Measurements from ENCODE around the gene TMEM183A.

TMEM183A gene

GRCh38 chr1:203048086-203048485 is 40.9 kb downstream of the TMEM183A start:
- Histone ChIP-seq H3K9me2 (ENCODE audit: low read depth, low read length) (no peaks in the 10 kb centered on the region), H4K20me1 (ENCODE audit: insufficient read depth, low read length) (no peaks in the 10 kb centered on the region), H3F3A (ENCODE audit: insufficient read depth, low read length) (no peaks in the 10 kb centered on the region), H3K36me3 (ENCODE audit: insufficient read depth, low read length) (no peaks in the 10 kb centered on the region), H3K9me3 (ENCODE audit: low read length) (no peaks in the 10 kb centered on the region), H3K9ac (ENCODE audit: low read length) (no peak overlapping the region), H3K27me3 (ENCODE audit: insufficient read depth, low read length) (peaks cover 3% of the 10 kb centered on the region; the same call in 1 of the 2 replicates), H3K4me1 (ENCODE audit: insufficient read depth, low read length, severe bottlenecking) (no peaks in the 10 kb centered on the region), H3K79me2 (ENCODE audit: insufficient read depth, low read length) (no peaks in the 10 kb centered on the region), H3K4me3 (ENCODE audit: low read depth, low read length, poor library complexity, severe bottlenecking) (no peak overlapping the region), H2AFZ (ENCODE audit: low read length) (no peak overlapping the region), H3K4me2 (ENCODE audit: low read length) (no peak overlapping the region), H3K27ac (ENCODE audit: low read depth, low read length, poor library complexity, severe bottlenecking) (no peak overlapping the region)
- TF ChIP-seq, protein P1, sequence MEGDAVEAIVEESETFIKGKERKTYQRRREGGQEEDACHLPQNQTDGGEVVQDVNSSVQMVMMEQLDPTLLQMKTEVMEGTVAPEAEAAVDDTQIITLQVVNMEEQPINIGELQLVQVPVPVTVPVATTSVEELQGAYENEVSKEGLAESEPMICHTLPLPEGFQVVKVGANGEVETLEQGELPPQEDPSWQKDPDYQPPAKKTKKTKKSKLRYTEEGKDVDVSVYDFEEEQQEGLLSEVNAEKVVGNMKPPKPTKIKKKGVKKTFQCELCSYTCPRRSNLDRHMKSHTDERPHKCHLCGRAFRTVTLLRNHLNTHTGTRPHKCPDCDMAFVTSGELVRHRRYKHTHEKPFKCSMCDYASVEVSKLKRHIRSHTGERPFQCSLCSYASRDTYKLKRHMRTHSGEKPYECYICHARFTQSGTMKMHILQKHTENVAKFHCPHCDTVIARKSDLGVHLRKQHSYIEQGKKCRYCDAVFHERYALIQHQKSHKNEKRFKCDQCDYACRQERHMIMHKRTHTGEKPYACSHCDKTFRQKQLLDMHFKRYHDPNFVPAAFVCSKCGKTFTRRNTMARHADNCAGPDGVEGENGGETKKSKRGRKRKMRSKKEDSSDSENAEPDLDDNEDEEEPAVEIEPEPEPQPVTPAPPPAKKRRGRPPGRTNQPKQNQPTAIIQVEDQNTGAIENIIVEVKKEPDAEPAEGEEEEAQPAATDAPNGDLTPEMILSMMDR (IDR thresholded peaks at IDR 0.05; ENCODE audit: low read length), result no peak
- TF ChIP-seq EZH2 (IDR thresholded peaks at IDR 0.05; ENCODE audit: borderline replicate concordance, low read length), result no peak

- Histone ChIP-seq H3F3A (ENCODE audit: insufficient read depth, low read length) (no peaks in the 10 kb centered on the region), H3K79me2 (ENCODE audit: insufficient read depth, low read length) (no peaks in the 10 kb centered on the region), H3K27ac (ENCODE audit: low read depth, low read length, poor library complexity, severe bottlenecking) (no peak overlapping the region), H2AFZ (ENCODE audit: low read length) (no peak overlapping the region), H3K4me2 (ENCODE audit: low read length) (no peak overlapping the region), H3K9me2 (ENCODE audit: low read depth, low read length) (no peaks in the 10 kb centered on the region), H4K20me1 (ENCODE audit: insufficient read depth, low read length) (no peaks in the 10 kb centered on the region), H3K9ac (ENCODE audit: low read length) (no peak overlapping the region), H3K36me3 (ENCODE audit: insufficient read depth, low read length) (no peaks in the 10 kb centered on the region), H3K4me1 (ENCODE audit: insufficient read depth, low read length, severe bottlenecking) (no peaks in the 10 kb centered on the region), H3K9me3 (ENCODE audit: low read length) (no peaks in the 10 kb centered on the region), H3K27me3 (ENCODE audit: insufficient read depth, low read length) (peaks cover 3% of the 10 kb centered on the region; the same call in 1 of the 2 replicates), H3K4me3 (ENCODE audit: low read depth, low read length, poor library complexity, severe bottlenecking) (no peak overlapping the region)
- TF ChIP-seq EZH2 (IDR thresholded peaks at IDR 0.05; ENCODE audit: borderline replicate concordance, low read length), result no peak
- TF ChIP-seq, protein P1 (IDR thresholded peaks at IDR 0.05; ENCODE audit: low read length), result no peak
These were observed 41.4 kb downstream of the TMEM183A start for GRCh38 chr1:203048555-203049051.

GRCh38 chr1:203049077-203049476 is 41.9 kb downstream of the TMEM183A start:
- no peaks in the 10 kb centered on the region for H3K9me3 ChIP-seq (ENCODE audit: low read length)
- H3F3A ChIP-seq (ENCODE audit: insufficient read depth, low read length), result no peaks in the 10 kb centered on the region
- H3K27ac ChIP-seq (ENCODE audit: low read depth, low read length, poor library complexity, severe bottlenecking), result no peak overlapping the region
- no peak overlapping the region for H3K4me3 ChIP-seq (ENCODE audit: low read depth, low read length, poor library complexity, severe bottlenecking)
- no peaks in the 10 kb centered on the region for H3K79me2 ChIP-seq (ENCODE audit: insufficient read depth, low read length)
- H4K20me1 ChIP-seq (ENCODE audit: insufficient read depth, low read length), result no peaks in the 10 kb centered on the region
- no peak overlapping the region for H2AFZ ChIP-seq (ENCODE audit: low read length)
- H3K4me2 ChIP-seq (ENCODE audit: low read length), result no peak overlapping the region
- no peak for TF ChIP-seq EZH2 (IDR thresholded peaks at IDR 0.05; ENCODE audit: borderline replicate concordance, low read length)
- TF ChIP-seq, protein P1 (IDR thresholded peaks at IDR 0.05; ENCODE audit: low read length), result no peak
- no peaks in the 10 kb centered on the region for H3K4me1 ChIP-seq (ENCODE audit: insufficient read depth, low read length, severe bottlenecking)
- H3K36me3 ChIP-seq (ENCODE audit: insufficient read depth, low read length), result no peaks in the 10 kb centered on the region
- H3K27me3 ChIP-seq (ENCODE audit: insufficient read depth, low read length), result peaks cover 3% of the 10 kb centered on the region; the same call in 1 of the 2 replicates
- H3K9ac ChIP-seq (ENCODE audit: low read length), result no peak overlapping the region
- H3K9me2 ChIP-seq (ENCODE audit: low read depth, low read length), result no peaks in the 10 kb centered on the region
